GM12864 (cell line): ENCODE measurements around the gene CCDC7.

ENCODE experiments used
- DNase-seq: peaks from one replicate; pipeline ENCODE4 v3.0.0-alpha.2; 2011; ENCODE audit warnings: low read depth
- H3K4me3 ChIP-seq: 2 replicates; pipeline ENCODE4 v1.5.1; 2011; ENCODE audit warnings: mild to moderate bottlenecking, low read depth, low read length, control low read depth
- CTCF ChIP-seq: IDR thresholded peaks from 2 replicates; pipeline ENCODE4 v1.5.1; 2011; ENCODE audit warnings: low read depth, mild to moderate bottlenecking, moderate library complexity, low read length, control low read depth, inconsistent platforms; ENCODE audit errors: missing control alignments

Gene CCDC7

DNA sequence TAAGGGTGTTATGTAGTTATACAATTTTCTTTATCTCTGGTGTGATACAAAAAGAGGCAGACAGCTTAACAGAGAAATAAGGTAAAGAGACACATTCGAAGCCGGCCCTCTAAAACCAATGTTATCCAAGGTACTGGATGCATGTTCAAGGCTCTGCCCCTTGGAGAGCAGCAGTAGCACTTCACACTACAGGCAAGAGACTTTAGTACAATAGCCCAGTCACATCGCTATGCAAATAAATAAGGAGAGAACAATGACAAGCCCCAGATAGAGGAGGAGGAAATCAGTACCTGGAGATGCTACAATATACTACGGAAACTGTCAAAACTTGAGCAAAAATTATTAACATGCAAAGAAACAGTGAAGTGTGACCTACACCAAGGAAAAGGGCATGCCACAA, 401.0 kb downstream of the CCDC7 start:
- H3K4me3 ChIP-seq: no peak overlapping the region
- no peak for TF ChIP-seq CTCF
- no peak for DNase-seq

DNA sequence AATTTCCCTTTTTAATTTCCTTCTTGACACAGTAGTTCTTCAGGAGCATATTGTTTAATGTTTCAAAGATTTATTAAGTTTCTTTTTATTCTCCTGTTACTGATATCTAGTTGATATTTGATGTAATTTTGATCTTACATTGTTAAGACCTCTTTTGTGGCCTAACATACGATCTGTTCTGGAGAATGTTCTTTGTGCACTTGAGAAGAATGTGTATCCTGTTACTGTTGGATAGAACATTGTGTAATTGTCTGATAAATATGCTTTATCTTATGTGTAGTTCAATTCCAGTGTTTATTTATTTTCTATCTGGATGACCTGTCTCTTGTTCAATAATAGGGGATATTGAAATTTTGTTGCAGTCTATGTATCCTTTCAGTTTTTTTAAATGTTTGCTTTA, 405.4 kb downstream of the CCDC7 start:
- DNase-seq: no peak
- no peak overlapping the region for H3K4me3 ChIP-seq
- no peak for TF ChIP-seq CTCF

GRCh38 chr10:32854435-32854834, 408.5 kb downstream of the CCDC7 start:
- DNase-seq: no peak
- TF ChIP-seq CTCF: no peak
- no peak overlapping the region for H3K4me3 ChIP-seq

DNA sequence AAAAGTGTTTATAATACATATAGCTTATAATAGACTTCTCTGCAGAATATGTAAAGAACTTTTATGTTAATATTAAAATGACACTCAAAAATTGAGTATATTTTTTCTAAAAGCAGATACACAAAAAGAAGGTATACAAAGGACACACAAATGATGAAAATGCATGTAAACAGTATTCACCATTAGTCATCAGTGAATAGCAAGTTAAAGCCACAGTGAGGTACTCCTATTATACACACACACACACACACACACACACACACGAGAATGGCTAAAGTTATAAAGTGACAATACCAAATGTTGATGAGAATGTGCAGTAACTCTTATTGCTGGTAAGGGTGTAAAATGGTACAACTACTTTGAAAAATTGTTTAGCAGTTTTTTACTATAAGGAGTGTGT, 419.2 kb downstream of the CCDC7 start:
- no peak overlapping the region for H3K4me3 ChIP-seq
- no peak for TF ChIP-seq CTCF
- no peak for DNase-seq

- DNase-seq: no peak
- H3K4me3 ChIP-seq: no peak overlapping the region
- TF ChIP-seq CTCF: no peak
These were observed 432.0 kb downstream of the CCDC7 start for GRCh38 chr10:32877915-32878314.

GRCh38 chr10:32878646-32879045, 432.7 kb downstream of the CCDC7 start:
- DNase-seq: no peak
- H3K4me3 ChIP-seq: no peak overlapping the region
- TF ChIP-seq CTCF: no peak

DNA sequence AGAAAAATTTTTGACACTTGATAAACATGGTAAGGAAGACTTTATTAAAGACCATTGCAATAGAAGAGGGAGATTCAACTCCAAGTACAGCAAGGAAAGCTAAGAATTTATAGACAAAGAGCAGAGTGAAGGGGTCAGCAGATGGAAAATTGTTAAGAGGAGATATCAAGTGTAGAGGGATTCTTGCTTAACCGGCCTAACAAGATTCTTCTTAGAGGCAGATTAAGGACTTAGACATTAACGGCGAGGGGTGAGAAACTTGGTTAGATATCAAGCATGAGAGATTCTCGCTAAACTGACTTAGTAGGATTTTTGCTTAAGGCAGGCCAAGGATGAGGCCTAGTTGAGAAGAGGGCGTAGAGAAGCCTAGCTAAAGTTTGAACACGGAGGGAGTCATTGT, 436.1 kb downstream of the CCDC7 start:
- H3K4me3 ChIP-seq: no peak overlapping the region
- no peak for TF ChIP-seq CTCF
- no peak for DNase-seq
